Mononuclear cell (primary cell): ENCODE data around the gene TAB2. TPM values are rescaled to one million over a fixed set of nuclear protein-coding genes. Genes with fewer than 3 reads are reported as not detected.

Experiments
- H3K27me3 ChIP-seq: 2 replicates; pipeline ENCODE4 v1.6.0; 2011; ENCODE audit warnings: low read length, control low read depth; ENCODE audit not compliant: insufficient read depth
- H3K4me1 ChIP-seq: 2 replicates; pipeline ENCODE4 v1.5.1; 2011; ENCODE audit warnings: mild to moderate bottlenecking, low read length, control low read depth; ENCODE audit not compliant: insufficient read depth
- H3K4me3 ChIP-seq: 2 replicates; pipeline ENCODE4 v1.5.1; 2011; ENCODE audit warnings: mild to moderate bottlenecking, low read length, moderate library complexity
- H3K9me3 ChIP-seq: 2 replicates; pipeline ENCODE4 v1.5.1; 2011; ENCODE audit warnings: low read depth, mild to moderate bottlenecking, control low read depth, low read length
- total RNA-seq: library from RNA; depleted of rRNA; stranded (reverse); fragments of >200 nt; gene quantifications from one replicate; pipeline ENCODE4 v1.2.3, GENCODE V29; 2012

TAB2 gene
- total RNA-seq, 1 donor = 118 TPM

DNA sequence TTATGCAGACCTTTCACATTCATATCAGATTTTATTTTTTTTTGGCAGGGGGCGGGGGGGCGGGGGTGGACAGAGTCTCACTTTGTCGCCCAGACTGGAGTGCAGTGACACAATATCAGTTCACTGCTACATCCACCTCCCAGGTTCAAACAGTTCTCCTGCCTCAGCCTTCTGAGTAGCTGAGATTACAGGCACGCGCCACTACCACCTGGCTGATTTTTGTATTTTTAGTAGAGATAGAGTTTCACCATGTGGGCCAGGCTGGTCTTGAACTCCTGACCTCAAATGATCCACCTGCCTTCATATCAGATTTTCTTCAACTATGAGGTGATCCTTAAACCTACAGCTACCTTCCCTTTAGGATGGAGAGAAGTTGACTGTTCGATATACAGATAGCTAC, 74.6 kb downstream of the TAB2 start:
- Histone ChIP-seq H3K9me3 (no peaks in the 10 kb centered on the region), H3K27me3 (no peaks in the 10 kb centered on the region), H3K4me3 (no peak overlapping the region), H3K4me1 (peaks cover 4% of the 10 kb centered on the region)

GRCh38 chr6:149392535-149392934, 75.0 kb downstream of the TAB2 start:
- no peak overlapping the region for H3K4me3 ChIP-seq
- peaks cover 4% of the 10 kb centered on the region for H3K4me1 ChIP-seq
- no peaks in the 10 kb centered on the region for H3K9me3 ChIP-seq
- H3K27me3 ChIP-seq = no peaks in the 10 kb centered on the region

DNA sequence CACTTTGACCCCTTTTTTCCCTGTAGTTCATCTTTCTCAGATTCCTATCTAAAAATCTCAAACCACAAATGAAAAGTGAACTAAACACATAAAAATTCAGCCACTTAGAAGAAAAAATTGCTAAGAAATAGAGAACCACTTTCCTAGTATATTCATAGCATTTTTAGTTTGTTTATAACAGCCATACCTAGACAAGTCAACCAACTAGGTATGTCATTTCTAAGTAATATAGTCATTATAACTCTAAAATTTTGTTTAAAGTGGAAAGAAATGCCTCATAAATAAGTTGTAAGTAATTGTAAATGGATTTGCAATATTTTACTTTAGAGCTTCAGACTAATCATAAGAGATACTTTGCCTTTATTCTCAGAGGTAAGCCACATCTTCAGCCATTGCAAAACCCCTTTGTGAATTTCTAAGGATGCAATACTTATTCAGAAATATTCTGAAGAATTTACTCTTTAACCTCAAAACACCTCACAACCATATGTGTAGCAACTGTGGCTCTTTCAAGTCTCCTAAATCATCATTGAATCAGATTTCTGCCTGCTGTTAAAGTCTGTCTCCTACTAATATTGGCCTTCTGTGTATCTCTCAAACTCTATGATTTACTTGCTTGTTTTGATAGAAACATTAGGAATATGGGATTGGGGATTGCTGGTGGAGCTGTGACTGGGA, 75.6 kb downstream of the TAB2 start:
- H3K4me3 ChIP-seq = no peak overlapping the region
- H3K27me3 ChIP-seq = no peaks in the 10 kb centered on the region
- H3K4me1 ChIP-seq = peaks cover 4% of the 10 kb centered on the region
- H3K9me3 ChIP-seq = no peaks in the 10 kb centered on the region

DNA sequence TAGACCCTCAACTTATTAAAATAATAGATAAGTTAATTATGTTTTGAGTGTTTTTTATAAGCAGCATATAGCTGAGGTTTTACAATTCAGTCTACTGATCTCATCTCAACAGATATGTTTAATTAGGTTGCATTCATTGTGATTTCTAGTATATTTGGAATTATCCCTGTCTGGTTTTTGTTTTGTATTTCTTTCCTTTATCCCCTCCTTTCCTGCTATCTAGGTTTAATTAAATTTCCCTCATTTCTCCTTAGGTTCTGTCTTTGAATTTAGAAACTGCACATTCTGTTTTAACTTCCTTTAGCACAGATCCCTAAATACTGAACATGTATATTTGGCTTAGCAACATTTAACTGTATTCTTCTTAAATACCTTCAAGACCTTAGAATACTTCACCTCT, 77.7 kb downstream of the TAB2 start:
- Histone ChIP-seq H3K27me3 (no peaks in the 10 kb centered on the region), H3K9me3 (no peaks in the 10 kb centered on the region), H3K4me1 (peaks cover 4% of the 10 kb centered on the region), H3K4me3 (no peak overlapping the region)

GRCh38 chr6:149397384-149397783, 79.9 kb downstream of the TAB2 start:
- Histone ChIP-seq H3K4me1 (no peaks in the 10 kb centered on the region), H3K9me3 (no peaks in the 10 kb centered on the region), H3K27me3 (no peaks in the 10 kb centered on the region), H3K4me3 (no peak overlapping the region)

DNA sequence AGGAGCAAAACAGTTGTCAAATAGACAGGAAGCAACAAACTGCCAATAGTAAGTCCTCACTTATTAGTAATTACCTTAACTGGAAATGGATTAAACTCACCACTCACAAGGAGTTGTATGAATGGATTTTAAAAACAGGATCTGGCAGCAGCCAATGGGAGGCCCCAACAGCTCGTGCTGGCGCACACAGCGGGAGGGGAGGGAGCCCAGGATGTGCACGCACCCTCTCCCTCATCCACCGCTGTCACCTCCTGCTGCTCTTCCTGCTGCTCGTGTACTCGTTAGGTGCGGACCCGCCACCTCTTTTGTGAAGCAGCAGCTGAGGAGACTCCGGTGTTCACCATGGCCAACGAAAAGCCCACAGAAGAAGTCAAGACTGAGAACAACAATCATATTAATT, 82.5 kb downstream of the TAB2 start, which contains the start of gene SUMO4:
SUMO4 (plus strand) TSS at position 213 of the 400 bp plus-strand sequence; CDS start at position 343, 130 bp downstream.
- Histone ChIP-seq H3K9me3 (no peaks in the 10 kb centered on the region), H3K4me3 (no peak within 1 kb of the TSS), H3K4me1 (no peaks in the 10 kb centered on the region), H3K27me3 (no peaks in the 10 kb centered on the region)

- Histone ChIP-seq H3K9me3 (no peaks in the 10 kb centered on the region), H3K4me1 (peaks cover 8% of the 10 kb centered on the region), H3K4me3 (no peak overlapping the region), H3K27me3 (no peaks in the 10 kb centered on the region)
Measured at GRCh38 chr6:149403534-149403933, 86.0 kb downstream of the TAB2 start.

GRCh38 chr6:149405823-149406765, 88.6 kb downstream of the TAB2 start:
- Histone ChIP-seq H3K4me3 (no peak overlapping the region), H3K27me3 (no peaks in the 10 kb centered on the region), H3K4me1 (peaks cover 8% of the 10 kb centered on the region), H3K9me3 (no peaks in the 10 kb centered on the region)

DNA sequence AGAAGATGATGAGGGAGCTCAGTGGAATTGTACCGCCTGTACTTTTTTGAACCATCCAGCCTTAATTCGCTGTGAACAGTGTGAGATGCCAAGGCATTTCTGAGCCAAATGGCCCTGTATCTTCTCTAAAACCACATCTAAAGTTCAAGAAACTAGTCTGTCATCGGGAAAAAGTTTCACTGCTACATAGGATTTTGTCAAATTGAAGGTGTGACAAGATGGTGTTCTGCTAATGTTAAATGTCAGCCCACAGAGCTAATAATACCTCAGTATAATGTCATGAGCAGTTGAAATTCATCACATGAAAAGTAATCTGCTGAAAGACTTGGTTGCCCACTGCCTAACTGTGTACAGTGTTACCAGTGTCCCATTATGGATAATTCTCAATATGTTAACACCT, 92.1 kb downstream of the TAB2 start:
- H3K4me3 ChIP-seq = no peak overlapping the region
- no peaks in the 10 kb centered on the region for H3K9me3 ChIP-seq
- peaks cover 8% of the 10 kb centered on the region for H3K4me1 ChIP-seq
- no peaks in the 10 kb centered on the region for H3K27me3 ChIP-seq

DNA sequence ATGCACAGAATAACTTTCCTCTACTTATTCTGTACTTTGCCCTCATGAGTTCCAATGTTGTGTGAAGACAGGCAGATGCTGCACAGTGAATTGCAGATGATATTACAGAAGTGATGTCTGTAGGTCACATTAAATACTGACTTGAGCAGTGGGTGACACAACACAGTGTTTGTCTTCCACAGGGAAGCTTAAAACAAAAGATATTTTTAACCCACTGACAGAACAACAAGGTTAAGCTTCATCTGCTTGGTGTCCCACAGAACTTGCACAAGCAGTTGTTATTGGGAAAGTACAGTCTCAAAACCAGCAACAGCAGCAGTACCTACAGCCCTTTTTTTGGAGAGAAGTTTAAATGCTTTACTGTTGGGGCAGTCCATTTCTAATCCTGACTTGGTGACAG, 93.0 kb downstream of the TAB2 start:
- Histone ChIP-seq H3K27me3 (no peaks in the 10 kb centered on the region), H3K4me1 (peaks cover 8% of the 10 kb centered on the region), H3K4me3 (no peak overlapping the region), H3K9me3 (no peaks in the 10 kb centered on the region)

GRCh38 chr6:149414009-149414408, 96.5 kb downstream of the TAB2 start:
- no peaks in the 10 kb centered on the region for H3K9me3 ChIP-seq
- no peaks in the 10 kb centered on the region for H3K27me3 ChIP-seq
- no peaks in the 10 kb centered on the region for H3K4me1 ChIP-seq
- H3K4me3 ChIP-seq = no peak overlapping the region

DNA sequence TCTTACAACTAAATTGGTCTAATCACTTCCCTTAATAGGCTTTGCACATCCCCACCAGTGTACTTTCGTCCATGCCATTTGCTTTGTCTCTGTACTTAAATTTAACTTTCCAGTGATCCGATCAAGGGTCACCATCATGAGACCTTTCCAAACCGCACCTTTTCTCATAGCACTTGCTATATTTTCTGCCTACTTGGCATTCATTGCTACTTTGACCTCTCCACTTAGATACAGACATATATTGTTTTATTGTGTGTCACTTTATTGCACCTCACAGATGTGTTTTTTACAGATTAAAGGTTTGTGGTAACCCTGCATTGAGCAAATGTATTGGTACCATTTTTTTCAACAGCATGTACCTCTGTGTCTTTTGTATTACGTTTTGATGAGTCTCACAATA, 97.3 kb downstream of the TAB2 start:
- Histone ChIP-seq H3K4me3 (no peak overlapping the region), H3K4me1 (no peaks in the 10 kb centered on the region), H3K27me3 (no peaks in the 10 kb centered on the region), H3K9me3 (no peaks in the 10 kb centered on the region)

DNA sequence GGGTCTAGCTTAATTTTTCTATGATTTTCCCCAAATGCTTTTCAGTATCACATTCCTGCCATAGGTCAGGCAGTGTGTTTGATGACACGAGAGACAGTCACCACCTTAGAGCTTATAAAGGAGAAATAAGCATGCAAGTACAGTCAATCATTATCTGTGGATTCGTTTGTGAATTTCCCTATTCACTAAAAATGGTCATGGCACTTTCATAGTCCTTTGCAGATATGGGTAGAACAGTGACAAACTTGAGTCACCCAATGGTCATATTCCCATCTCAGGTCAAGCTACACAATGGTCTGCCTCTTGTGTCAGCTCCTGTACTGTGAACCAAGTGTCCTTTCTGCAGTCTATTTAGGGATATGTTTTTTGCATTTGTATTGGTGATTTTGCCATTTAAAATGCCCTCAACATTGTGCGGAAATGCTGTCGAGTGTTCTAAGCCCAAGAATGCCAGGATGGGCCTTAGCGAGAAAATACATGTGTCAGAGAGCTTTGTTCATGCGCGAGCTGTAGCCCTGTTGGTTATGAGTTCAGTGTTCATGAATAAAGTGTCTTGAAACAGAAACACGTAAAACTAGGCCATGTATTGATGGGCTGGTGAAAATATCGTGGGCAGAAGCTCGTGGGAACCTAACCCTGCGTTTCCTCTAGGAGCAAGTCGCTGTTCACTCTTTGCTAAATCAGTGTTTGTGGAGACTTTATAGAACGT, 102.3 kb downstream of the TAB2 start:
- Histone ChIP-seq H3K4me3 (no peak overlapping the region), H3K4me1 (no peaks in the 10 kb centered on the region), H3K27me3 (no peaks in the 10 kb centered on the region), H3K9me3 (no peaks in the 10 kb centered on the region)

- Histone ChIP-seq H3K9me3 (no peaks in the 10 kb centered on the region), H3K4me3 (no peak overlapping the region), H3K4me1 (no peaks in the 10 kb centered on the region), H3K27me3 (no peaks in the 10 kb centered on the region)
Measured at GRCh38 chr6:149421132-149421531, 103.6 kb downstream of the TAB2 start.

- Histone ChIP-seq H3K4me3 (no peak overlapping the region), H3K4me1 (no peaks in the 10 kb centered on the region), H3K9me3 (no peaks in the 10 kb centered on the region)
Measured at GRCh38 chr6:149422581-149422980, 105.1 kb downstream of the TAB2 start.

More at GRCh38 chr6:149422581-149422980, 105.1 kb downstream of the TAB2 start:
- no peaks in the 10 kb centered on the region for H3K27me3 ChIP-seq
